ENCODE data around the gene MAP3K12. TPM values are rescaled to one million over a fixed set of nuclear protein-coding genes. Genes with fewer than 3 reads are reported as not detected.

The MAP3K12 gene
- total RNA-seq, 1 experiment from 2014 or later: 4.6 TPM

DNA sequence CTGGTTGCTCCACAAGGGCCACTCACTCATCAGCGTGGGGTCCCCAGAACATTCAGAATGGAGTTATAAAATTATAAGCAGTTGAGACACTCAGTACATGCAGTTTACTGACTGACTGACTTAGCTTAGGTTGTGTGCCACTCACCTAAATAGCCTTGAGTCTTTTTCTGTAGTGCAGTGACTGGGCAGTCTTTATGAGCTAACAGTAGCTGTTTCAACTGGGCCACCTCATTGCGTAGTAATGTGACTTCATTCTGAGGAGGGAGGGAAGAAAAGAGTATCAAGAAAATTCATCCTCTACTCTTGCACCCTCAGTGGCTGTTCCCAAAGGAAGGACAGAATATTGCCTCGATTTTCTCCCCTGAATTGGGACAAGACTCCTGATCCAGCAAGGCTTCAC lies 23.9 kb upstream of the MAP3K12 start:
- CTCF ChIA-PET: interaction anchor here (0.6 kb wide), 1 partner anchor 402 kb away, joined by 12 read pairs; no protein-coding TSS in a partner anchor
- no peaks in the 10 kb centered on the region for H3K9me3 Mint-ChIP-seq (ENCODE audit: low read depth, unreplicated experiment)
- DNase-seq: no peak
- H3K27me3 Mint-ChIP-seq (ENCODE audit: unreplicated experiment): no peaks in the 10 kb centered on the region
- no peaks in the 10 kb centered on the region for H3K4me1 Mint-ChIP-seq (ENCODE audit: low read depth, unreplicated experiment)
- TF ChIP-seq, protein P1, sequence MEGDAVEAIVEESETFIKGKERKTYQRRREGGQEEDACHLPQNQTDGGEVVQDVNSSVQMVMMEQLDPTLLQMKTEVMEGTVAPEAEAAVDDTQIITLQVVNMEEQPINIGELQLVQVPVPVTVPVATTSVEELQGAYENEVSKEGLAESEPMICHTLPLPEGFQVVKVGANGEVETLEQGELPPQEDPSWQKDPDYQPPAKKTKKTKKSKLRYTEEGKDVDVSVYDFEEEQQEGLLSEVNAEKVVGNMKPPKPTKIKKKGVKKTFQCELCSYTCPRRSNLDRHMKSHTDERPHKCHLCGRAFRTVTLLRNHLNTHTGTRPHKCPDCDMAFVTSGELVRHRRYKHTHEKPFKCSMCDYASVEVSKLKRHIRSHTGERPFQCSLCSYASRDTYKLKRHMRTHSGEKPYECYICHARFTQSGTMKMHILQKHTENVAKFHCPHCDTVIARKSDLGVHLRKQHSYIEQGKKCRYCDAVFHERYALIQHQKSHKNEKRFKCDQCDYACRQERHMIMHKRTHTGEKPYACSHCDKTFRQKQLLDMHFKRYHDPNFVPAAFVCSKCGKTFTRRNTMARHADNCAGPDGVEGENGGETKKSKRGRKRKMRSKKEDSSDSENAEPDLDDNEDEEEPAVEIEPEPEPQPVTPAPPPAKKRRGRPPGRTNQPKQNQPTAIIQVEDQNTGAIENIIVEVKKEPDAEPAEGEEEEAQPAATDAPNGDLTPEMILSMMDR (IDR thresholded peaks at IDR 0.05; ENCODE audit: unreplicated experiment): no peak
- intact Hi-C loops (cut with micrococcal nuclease; ENCODE audit: unreplicated experiment): no loop called here
- no peak overlapping the region for H3K27ac Mint-ChIP-seq (ENCODE audit: unreplicated experiment)
- no TSS peak for BruUV-seq (replicated peaks)
- no peak overlapping the region for H3K4me3 Mint-ChIP-seq (ENCODE audit: low read depth, unreplicated experiment)
- peaks cover 10% of the 10 kb centered on the region for H3K36me3 Mint-ChIP-seq (ENCODE audit: insufficient read depth, unreplicated experiment)

DNA sequence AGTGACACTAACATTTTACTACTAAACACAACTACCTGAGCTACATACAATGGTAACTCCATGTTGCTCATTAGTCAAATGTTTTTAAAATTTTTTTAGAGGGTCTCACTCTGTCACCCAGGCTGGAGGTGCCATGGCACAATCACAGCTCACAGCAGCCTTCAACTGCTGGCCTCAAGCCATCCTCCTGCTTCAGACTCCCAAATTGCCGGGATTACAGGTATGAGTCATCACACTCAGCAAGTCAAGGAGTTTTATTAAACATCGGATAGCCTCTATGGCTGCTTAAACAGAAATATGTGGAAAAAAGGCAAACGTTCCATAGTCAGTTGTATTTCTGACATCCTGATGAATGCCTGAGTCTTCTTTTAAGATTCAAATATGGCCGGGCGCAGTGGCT lies 19.1 kb upstream of the MAP3K12 start:
- no peaks in the 10 kb centered on the region for H3K9me3 Mint-ChIP-seq (ENCODE audit: low read depth, unreplicated experiment)
- H3K27ac Mint-ChIP-seq (ENCODE audit: unreplicated experiment): no peak overlapping the region
- no peaks in the 10 kb centered on the region for H3K27me3 Mint-ChIP-seq (ENCODE audit: unreplicated experiment)
- H3K36me3 Mint-ChIP-seq (ENCODE audit: insufficient read depth, unreplicated experiment): peaks cover 10% of the 10 kb centered on the region
- CTCF ChIA-PET: interaction anchor here (1.1 kb wide), 1 partner anchor 10 kb away, joined by 3 read pairs; no protein-coding TSS in a partner anchor
- no peak overlapping the region for H3K4me3 Mint-ChIP-seq (ENCODE audit: low read depth, unreplicated experiment)
- TF ChIP-seq, protein P1 (IDR thresholded peaks at IDR 0.05; ENCODE audit: unreplicated experiment): no peak
- intact Hi-C loops (cut with micrococcal nuclease; ENCODE audit: unreplicated experiment): no loop called here
- H3K4me1 Mint-ChIP-seq (ENCODE audit: low read depth, unreplicated experiment): no peaks in the 10 kb centered on the region
- no peak for DNase-seq
- no TSS peak for BruUV-seq (replicated peaks)

DNA sequence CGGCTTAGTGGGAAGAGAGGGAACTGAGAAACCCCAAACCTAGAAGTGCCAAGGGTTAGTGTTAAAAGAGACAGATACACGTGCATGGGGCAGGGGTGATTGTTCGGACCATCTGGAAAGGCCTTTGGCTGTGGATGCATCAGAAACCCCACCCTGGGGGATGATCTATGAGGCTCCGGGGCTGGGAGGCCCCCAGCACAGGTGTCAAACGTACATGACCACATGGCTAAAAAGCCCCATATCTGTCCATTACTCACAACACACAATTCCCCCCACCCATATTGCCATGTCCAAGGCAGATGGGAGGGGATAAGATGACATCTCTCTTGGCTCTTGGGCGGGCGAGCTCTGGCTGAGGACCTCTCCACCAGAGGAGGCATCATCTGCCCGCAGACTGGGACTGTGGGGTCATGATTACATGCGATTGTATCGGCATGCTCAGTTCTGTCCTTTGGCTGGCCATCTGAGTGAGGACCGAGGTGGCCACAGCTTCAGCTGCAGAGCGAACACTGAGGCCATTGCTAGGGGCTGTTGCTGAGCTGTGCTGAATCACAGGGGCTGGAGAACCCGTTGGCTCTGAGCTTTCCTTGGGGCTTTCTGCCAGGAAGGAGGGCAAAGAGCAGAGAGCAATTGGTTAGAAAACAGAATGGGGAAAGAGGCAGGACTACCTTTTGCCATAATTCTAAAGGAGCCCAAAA lies 17.6 kb upstream of the MAP3K12 start:
- DNase-seq: no peak
- TF ChIP-seq, protein P1 (IDR thresholded peaks at IDR 0.05; ENCODE audit: unreplicated experiment): no peak
- no peak overlapping the region for H3K4me3 Mint-ChIP-seq (ENCODE audit: low read depth, unreplicated experiment)
- peaks cover 15% of the 10 kb centered on the region for H3K36me3 Mint-ChIP-seq (ENCODE audit: insufficient read depth, unreplicated experiment)
- no peaks in the 10 kb centered on the region for H3K27me3 Mint-ChIP-seq (ENCODE audit: unreplicated experiment)
- no peaks in the 10 kb centered on the region for H3K4me1 Mint-ChIP-seq (ENCODE audit: low read depth, unreplicated experiment)
- no peak overlapping the region for H3K27ac Mint-ChIP-seq (ENCODE audit: unreplicated experiment)
- CTCF ChIA-PET: interaction anchor here (1.1 kb wide), 1 partner anchor 8 kb away, joined by 3 read pairs; no protein-coding TSS in a partner anchor
- intact Hi-C loops (cut with micrococcal nuclease; ENCODE audit: unreplicated experiment): no loop called here
- no TSS peak for BruUV-seq (replicated peaks)
- no peaks in the 10 kb centered on the region for H3K9me3 Mint-ChIP-seq (ENCODE audit: low read depth, unreplicated experiment)

DNA sequence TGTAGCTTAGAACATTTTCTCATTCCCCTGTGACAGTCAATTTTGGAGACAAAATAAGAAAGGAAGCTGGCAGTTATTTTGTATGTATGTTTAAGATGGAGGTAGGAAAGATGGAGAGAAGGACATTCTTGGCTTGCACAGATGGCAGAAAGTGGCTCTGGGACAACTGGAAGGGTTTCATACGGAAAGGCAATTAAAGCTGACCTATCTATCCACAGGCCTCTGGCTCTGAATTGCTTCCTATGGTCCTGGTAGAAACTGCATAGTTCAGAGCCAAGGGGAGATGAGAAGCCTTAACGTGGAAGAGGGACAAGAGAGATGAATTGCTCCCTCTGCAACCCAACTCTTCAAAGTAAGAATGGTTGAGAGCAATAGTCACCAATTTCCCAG lies 16.0 kb upstream of the MAP3K12 start:
- BruUV-seq (replicated peaks): no TSS peak
- TF ChIP-seq, protein P1 (IDR thresholded peaks at IDR 0.05; ENCODE audit: unreplicated experiment): no peak
- peaks cover 11% of the 10 kb centered on the region for H3K36me3 Mint-ChIP-seq (ENCODE audit: insufficient read depth, unreplicated experiment)
- H3K27me3 Mint-ChIP-seq (ENCODE audit: unreplicated experiment): no peaks in the 10 kb centered on the region
- no peak overlapping the region for H3K27ac Mint-ChIP-seq (ENCODE audit: unreplicated experiment)
- H3K9me3 Mint-ChIP-seq (ENCODE audit: low read depth, unreplicated experiment): no peaks in the 10 kb centered on the region
- intact Hi-C loops (cut with micrococcal nuclease; ENCODE audit: unreplicated experiment): no loop called here
- CTCF ChIA-PET: no interaction called here
- no peak overlapping the region for H3K4me3 Mint-ChIP-seq (ENCODE audit: low read depth, unreplicated experiment)
- DNase-seq: no peak
- H3K4me1 Mint-ChIP-seq (ENCODE audit: low read depth, unreplicated experiment): no peaks in the 10 kb centered on the region

Measured in Calu3 (cell line).